Activated CD8-positive, alpha-beta memory T cell treated with anti-CD3 and anti-CD28 coated beads for 24 hours (primary cell): ENCODE data around the gene SRGAP3.
"Not testable (repeated sequence)": the region's sequence is repeated elsewhere in the genome, so short reads cannot be mapped to it uniquely, and the experiment has no call there.

ENCODE experiments used
- DNase-seq: peaks from one replicate; pipeline ENCODE4 v3.0.0-alpha.2; 2020

Gene SRGAP3

DNA sequence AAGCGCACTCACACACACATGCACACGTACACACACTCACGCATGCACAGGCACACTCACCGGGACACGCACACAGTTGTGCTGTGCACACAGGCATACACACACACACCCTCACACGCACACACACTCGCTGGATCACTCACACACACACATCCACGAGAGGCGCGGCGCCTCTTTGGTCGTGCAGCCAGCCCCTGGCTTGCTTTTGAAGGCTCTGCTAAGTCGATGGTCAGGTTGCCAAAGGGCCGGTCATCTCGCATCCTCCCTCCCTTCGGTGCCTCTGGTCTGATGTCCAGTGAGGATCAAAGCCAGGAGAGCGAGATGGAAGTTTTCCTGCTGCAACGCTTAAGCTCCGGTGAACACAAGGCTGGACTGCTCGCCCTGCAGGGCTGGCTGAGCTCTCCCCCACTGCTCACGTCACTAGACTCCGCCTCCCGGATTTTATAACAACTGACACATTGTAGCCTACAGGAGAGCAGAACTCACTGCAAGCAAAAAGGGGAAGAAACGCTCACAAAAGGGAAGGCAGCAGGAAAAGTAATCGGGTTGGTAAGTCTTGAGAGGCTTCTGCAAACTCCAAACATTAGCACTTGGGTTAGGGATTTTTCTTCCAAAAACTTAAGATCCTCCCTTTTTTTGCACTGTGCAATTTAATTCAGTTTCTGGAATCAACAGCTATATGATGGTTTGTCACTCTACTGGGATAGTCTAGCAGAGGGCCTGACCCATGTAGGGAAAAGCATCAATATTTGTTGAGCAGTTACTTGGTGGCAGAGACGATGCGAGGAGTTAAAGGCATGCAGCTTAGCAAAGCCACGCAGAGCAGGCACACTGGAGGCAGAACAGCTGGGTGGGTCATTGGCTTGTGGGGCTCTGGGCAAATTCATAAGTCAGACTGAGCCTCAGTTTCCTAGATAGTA is at the start of gene SRGAP3:
TSS of gene SRGAP3 (minus strand) at position 374 of the 920 bp plus-strand sequence. CDS start 695 bp downstream, outside the sequence.
- DNase-seq: peak; percentile 81

DNA sequence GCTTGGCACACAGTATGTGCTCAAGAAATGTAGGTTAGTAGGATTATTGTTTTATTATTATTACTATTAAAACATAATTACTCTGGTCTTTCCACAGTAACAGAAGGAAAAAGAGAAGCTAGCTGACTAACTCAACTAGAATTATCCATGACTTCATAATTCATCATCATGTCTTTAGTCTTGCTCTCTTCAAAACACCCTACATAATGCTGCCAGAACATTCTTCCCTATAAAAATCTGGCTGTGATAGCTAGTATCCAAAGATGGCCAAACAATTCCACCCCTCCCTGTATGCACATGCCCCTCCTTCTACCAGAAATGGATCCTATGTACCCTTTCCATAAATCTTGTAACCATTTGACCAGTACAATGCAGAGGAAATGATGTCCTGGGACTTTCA is 48.8 kb upstream of the SRGAP3 start:
- no peak for DNase-seq

DNA sequence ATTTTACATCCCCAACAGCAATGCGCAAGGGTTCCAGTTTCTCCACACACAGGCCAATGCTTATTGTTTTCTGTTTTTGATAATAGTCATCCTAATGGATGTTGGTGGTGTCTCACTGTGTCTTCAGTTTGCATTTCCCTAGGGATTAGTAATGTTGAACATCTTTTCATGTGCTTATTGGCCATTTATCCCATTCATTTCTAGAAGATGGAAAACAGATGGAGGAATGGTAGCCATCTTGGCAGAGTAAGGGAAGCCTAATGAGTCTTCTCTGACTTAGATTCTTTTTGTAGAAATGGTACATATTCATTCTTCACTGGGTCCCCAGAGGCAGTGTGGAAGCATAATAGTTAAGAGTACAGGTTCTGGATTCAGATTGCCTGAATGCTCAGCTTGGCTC is 46.8 kb upstream of the SRGAP3 start:
- no peak for DNase-seq

DNA sequence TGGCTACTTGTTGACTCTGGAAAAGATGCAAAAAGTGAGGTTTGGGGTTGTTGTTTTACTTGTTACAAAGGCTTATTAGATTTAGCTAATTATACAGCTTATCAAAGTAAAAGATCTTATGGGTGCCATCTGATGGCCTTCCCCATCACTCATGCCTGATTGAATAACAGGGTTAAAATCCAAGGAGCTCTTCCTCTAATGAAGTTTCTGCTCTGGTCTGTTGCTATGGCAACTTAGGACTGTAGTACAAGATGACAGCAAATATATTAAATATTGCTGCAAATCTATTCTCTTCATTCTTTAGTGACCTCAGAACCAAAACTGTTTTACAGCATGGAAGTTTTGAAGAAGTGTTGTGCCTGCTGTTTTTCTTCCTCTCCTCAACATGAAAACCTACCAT is 45.6 kb upstream of the SRGAP3 start:
- no peak for DNase-seq

DNA sequence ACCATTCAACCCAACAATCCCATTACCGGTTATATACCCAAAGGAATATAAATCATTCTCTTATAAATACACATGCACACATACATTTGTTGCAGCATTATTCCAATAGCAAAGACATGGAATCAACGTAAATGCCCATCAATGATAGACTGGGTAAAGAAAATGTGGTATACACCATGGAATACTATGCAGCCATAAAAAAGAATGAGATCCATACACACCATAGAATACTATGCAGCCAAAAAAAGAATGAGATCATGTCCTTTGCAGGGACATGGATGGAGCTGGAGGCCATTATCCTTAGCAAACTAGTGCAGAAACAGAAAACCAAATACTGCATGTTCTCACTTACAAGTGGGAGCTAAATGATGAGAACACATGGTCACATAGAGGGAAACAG is 44.5 kb upstream of the SRGAP3 start:
- not testable (repeated sequence) for DNase-seq

DNA sequence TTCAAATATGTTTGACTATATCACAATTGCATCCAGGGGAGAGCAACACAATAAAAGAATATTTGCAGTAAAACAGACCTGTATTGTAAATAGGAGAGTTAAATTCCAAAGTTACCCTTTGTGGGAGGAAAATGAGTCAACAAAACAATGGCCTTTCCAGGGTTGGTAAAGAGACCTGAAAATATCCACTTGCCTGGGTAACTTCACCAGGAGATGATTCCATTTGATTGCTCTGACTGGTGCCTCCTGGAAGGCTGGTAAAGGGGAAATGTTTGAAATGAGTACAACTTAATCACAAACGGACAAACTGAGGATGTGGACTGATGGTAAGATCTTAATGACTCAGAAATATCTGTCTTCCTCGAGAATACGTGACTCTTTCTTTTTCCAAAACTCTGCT is 43.6 kb upstream of the SRGAP3 start:
- DNase-seq: no peak

DNA sequence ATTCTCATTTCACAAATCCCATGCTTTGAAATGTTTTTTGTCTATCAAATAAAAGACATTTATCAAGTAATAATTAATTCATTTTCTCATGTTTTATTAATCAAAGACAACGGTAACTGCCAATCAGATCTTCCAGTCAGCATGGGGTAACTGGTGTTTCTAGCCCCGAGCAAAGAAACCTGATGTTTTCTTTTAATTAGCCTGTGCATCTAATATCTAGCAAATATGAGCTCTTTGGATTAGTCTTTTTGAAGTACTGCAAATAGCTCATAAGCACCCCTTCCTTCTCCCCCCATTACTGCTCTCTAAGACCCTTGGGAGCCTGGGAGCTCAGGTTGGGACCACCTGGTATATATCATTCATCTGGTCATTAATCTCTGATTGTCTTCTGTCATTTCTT is 43.1 kb upstream of the SRGAP3 start:
- no peak for DNase-seq

DNA sequence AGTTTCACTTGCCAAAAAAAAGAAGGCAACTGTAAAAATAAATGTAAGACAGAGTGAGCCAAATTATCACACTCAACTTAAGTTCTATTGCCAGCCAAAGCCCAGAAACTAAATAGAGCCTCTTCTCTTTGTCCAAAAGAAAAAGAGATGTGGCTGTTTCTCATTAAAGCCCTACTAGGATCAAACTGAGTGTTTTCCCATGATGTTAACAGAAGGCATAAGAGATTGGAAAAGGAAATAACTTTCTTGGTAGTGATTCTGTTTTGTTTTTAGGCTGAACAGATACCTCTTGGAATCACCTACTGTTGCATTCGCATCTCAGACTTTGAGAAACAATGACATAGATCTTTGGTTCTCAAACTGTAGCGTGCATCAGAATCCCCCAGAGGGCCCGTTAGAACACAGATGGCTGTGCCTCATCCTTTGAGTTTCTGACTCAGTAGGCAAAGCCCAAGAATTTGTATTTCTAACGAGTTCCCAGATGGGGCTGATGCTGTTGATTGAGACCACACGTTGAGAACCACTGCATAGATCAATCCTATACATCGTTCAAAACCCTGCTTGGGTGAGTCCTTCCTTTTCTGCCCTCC is 42.5 kb upstream of the SRGAP3 start:
- DNase-seq: no peak

DNA sequence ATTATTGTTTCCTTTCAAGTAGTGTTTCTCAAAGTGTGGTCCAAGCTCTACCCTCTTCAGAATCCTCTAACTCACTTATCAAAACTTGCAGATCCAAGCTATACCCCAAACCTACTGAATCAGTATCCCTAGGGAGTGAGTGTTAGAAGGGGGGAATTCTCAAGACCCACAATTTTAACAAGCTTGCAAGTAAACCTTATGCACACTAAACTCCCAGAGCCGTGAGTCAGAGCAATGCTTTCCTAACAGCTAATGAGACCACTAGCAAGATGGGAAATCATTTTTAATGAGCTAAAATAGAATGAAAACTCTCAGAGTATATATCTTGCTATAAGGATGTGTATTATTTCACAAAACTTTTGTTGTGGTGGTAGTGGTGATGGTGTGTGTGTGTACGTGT is 41.1 kb upstream of the SRGAP3 start:
- DNase-seq: no peak

DNA sequence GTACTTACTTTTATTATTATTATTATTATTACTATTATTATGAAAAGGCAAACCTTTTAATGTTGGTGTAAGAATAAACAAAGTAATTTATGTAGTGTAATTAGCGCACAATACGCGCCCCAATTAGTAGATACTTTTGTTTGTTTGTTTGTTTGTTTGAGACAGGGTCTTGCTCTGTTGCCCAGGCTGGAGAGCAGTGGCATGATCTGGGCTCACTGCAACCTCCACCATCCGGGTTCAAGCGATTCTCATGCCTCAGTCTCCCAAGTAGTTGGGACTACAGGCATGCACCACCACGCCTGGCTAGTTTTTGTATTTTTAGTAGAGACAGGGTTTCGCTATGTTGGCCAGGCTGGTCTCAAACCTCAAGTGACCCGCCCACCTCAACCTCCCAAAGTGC is 32.1 kb upstream of the SRGAP3 start:
- not testable (repeated sequence) for DNase-seq

DNA sequence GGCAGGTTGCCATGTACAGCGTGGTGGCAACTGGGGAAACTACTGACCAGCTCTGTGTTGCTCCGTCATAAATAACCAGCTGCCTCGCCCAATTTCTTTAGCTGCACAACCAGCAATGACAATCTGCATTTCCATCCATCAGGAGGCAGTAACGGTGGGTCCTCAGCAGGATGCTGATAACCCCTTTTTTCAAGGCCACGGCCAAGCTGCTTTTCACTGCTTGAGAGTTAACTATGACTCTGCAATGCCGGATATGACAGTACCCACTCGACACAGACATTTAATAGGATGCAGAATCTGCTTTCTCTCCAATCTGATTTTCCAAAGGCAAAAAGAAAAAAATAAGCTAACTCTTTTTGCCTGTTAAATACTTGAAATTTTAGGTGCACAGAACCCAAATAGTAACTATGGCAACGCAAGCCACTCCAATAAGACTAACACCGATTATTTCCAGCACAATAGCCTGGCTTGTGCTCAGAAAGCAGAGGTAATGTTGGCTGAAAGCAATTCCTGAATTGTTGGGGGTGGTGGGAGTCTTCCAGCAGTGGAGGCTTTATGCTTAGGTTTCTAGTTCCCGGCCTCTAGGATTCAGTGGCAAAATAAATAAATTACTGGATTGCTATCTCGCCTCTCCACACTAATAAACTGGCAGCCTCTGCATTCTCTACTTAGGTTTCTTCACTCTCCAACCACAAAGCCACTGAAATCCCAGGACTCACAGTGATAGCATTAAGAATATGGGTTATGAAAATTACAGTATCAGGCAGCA is 31.2 kb upstream of the SRGAP3 start:
- no peak for DNase-seq

DNA sequence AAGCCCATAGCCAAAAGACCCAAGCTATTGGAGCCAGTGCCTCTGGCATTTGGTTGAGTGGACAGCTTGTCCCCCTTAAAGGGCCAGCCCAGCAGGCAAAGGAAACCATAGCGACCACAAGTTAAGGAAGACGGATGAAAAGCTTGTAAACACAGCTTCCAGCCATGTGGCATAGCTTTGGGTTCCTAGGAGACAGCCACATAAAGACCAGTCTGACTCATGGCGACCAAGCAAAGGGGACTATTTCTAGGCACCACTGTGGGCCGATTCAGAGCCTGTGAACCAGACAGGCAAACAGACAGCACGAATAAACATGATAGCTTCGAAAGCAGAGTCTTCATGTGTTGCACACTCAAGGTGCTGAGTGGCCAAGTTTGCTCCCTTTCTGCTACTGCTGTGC is 30.5 kb upstream of the SRGAP3 start:
- DNase-seq: no peak

DNA sequence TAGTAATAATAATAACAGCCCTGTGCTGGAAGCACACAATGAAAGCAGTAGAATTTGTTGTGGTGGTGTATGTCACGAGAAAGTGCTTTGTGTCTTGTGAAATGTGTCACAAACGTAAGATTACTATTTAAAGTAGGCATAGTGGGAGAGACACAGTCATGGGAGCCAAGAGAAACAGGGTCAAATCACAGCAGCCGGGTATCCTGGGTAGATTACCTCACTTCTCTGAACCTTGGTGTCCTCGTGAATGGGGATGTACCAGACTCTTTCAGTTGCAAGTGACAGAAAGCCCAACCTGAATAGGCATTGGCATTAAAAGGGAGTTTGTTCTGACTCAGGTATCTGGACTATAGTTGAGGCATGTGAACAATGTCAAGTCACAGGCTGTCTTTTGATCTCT is 29.1 kb upstream of the SRGAP3 start:
- no peak for DNase-seq

DNA sequence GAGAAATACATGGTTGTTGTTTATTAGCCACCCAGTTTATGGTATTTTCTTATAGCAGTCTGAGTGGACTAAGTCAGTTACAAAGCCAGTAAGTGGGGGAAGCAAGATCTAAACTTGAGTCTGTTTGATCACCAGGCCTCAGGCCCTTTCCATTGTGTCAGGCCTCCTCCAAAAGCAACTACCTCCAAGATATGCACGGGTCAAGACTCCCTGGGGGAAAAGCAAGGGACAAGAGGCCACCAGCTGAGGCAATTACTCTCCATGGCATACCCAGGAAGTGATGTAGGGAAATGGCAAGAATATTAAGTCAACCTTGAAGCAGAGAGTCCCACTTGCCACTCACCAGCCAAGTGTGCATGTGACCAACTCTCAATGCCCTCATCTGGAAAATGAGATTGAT is 28.6 kb upstream of the SRGAP3 start:
- no peak for DNase-seq

DNA sequence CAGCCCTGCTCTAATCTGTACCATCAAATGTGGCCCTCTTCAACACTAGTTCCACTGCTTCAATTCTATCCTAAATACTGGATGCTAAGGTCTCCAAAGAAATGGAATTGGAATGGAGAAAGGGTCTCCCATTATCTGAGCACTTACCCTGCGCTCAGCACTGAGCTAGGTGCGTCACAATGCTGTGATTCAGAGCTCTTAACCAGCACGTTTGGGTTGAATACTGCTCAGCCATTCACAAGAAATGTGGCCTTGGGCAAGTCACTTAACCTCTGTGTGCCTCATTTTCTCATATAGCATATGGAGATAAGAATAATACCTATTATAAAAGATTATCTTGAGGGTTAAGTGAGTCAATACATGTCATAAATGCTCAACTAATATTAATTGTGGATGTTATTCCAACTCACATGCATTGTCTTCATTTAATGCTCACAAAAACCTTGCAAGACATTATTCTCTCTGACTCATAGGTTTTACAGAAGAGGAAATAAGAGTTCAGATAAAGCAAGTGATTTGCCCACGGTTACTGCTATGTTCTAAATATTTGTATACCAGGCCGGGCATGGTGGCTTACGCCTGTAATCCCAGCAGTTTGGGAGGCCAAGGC is 27.4 kb upstream of the SRGAP3 start:
- no peak for DNase-seq

DNA sequence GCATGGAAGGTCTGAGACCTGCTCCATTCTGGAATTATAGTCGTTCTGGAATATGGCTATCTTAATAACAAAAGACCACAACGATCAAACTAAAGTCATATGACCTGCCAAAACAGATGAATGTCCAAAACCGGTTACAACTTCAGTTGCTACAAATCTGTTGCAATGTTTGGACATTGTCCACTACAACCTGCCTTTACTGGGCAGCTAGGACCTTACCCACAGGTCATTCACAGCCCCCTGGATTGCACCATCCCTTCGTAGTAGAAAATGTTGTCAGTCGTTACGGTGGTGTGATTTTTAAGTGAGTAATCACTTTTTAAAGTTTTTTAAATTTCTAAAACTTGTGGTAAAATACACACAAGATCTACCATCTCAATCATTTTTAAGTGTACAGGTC is 22.5 kb upstream of the SRGAP3 start:
- no peak for DNase-seq

DNA sequence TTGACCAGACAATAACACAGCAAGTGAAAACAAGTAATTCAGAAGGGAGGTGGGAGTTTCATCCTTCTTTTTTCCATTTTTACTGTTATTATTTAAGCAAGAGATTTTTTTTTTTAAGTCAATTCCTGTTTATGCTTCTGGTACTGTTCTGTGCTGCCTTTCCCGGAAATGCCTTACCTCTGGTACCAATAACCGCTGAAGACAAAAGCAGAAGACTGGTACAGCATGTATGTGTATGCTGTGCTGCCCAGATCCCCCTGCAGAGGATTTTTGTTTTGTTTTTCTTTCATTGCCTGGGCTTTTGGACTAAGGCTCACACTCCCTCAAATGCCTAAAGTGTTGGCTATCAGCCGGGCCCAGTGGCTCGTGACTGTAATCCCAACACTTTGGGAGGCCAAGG is 21.3 kb upstream of the SRGAP3 start:
- DNase-seq: no peak

DNA sequence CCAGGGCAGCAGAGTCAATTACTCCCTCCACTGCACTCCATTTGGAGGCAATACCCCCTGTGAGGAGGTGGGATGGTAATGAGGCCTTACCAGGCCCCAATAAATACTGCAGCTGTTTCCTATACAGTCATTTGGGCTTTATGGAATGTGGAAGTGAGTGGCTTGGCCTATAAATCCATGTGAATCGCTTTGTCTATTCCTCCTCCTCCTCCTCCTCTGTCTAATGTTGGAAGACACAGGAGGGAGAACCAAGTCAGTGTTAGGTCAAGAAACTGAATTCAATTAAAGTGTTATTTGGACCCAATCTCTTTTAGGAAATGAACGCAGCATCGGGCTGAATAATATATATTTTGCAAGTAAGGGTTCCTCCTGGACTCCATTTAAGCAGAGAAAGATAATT is 17.3 kb upstream of the SRGAP3 start:
- no peak for DNase-seq

DNA sequence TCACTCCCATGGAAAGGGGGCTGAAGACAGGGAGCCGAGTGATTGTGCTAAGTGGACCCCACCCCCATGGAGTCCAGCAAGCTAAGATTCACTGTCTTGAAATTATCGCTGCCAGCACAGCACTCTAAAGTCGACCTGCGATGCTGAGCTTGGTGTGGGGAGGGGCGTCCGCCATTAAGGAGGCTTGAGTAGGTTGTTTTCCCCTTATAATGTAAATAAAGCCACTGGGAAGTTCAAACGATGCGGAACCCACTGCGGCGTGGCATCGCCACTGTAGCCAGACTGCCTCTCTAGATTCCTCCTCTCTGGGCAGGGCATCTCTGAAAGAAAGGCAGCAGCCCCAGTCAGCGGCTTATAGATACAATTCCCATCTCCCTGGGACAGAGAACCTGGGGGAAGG is 10.9 kb upstream of the SRGAP3 start:
- DNase-seq: no peak

DNA sequence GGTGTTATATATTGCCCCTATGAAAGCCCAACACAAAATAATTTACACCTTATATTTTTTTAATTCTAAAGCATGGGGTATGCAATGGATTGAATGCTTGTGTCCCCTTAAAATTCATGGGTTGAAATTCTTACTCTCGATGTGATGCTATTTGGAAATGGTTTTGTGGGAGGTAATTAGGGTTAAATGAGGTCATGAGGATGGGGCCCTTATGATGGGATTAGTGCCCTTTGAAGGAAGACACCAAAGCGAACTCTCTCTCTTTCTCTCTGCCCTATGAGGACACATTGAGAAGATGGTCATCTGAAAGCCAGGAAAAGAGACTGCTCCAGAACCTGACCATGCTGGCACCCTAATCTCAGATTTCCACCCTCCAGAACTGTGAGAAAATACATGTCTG is 7.6 kb upstream of the SRGAP3 start:
- no peak for DNase-seq

DNA sequence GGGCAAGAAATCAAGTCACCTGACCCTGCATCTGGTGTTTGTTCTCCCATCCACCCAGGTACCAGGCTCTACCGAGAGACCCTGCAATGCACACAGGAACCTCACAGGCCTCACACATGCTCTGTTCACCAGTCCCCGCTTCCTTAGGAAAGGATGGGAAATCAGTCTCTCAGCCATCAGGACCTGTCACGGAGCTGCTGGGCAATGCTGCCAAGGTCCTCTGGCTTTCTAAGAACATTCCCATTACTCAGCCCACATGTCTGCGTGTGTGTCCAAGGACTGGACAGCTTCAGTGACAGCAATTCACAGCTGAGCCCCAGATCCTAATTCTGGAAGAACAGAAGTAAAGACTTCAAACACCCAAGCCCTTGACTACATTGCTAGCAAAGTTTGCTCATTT is 6.5 kb upstream of the SRGAP3 start:
- DNase-seq: no peak

DNA sequence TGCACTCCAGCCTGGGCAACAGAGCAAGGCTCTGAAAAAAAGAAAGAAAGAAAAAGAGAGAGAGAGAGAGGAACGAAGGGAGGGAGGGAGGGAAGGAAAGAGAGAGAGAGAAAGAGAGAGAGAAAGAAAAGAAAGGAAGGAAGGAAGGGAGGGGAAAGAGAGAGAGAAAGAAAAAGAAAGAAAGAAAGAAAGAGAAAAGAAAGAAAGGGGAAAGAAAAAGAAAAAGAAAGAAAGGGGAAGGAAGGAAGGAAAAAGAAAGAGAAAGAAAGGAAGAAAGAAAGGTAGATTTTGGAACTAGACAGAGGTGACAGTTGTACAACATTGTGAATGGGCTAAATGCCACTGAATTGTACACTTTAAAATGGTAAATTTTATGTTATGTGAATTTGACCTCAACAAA is 5.3 kb upstream of the SRGAP3 start:
- DNase-seq: no peak

DNA sequence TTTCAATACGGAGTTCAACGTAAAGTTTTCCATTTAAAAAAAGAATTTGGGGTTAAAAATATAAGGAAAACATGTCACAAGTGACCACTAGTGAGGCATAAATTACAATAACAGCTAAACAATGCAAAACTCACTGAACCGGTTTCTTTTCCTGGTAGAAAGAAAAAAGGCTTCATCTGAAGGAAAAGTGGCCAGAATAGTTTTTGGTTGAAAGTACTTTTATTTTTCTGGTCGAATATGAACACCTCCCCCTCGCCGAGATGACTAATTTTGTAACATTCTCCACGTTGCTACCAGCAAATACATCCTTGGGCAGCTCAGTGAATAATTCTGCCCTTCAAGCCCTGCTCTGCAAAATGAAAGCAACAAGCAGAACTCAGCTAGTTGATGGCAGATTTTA is 3.9 kb upstream of the SRGAP3 start:
- DNase-seq: no peak
